Vagina (tissue), 2 donors: ENCODE data around the gene TPCN2. TPM values are rescaled to one million over a fixed set of nuclear protein-coding genes. Genes with fewer than 3 reads are reported as not detected.
A peak's percentile ranks its signal among the peaks of the same experiment; 100 is the strongest.
"Not testable (repeated sequence)": the region's sequence is repeated elsewhere in the genome, so short reads cannot be mapped to it uniquely, and the experiment has no call there.

Experiments
- DNase-seq, 2 donors: peaks; one replicate each; pipeline ENCODE4 v3.0.0-alpha.2; 2017; ENCODE audit errors: extremely low spot score in 2 of 2
- H3K27ac ChIP-seq: fragments of 200-600 bp; sonication (generic); one replicate; pipeline ENCODE4 v1.5.1; 2019
- H3K27me3 ChIP-seq: fragments of 200-600 bp; sonication (generic); one replicate; pipeline ENCODE4 v1.5.1; 2019
- H3K36me3 ChIP-seq, 2 donors: fragments of 200-600 bp; sonication (generic); one replicate each; pipeline ENCODE4 v1.5.1; 2017 to 2019
- H3K4me1 ChIP-seq: fragments of 200-600 bp; sonication (generic); one replicate; pipeline ENCODE4 v1.5.1; 2019
- H3K4me3 ChIP-seq, 2 donors: fragments of 200-600 bp; sonication (generic); 1 replicate in 1 of 2; 2 replicates in 1 of 2; pipeline ENCODE4 v1.5.1; 2016 to 2019
- H3K9me3 ChIP-seq: fragments of 200-600 bp; sonication (generic); one replicate; pipeline ENCODE4 v1.5.1; 2019
- CTCF ChIP-seq, 3 experiments: fragments of 450-650 bp in 2 of 3; fragments of 200-600 bp in 1 of 3; sonication (generic) in 1 of 3; IDR thresholded peaks; one replicate each; pipeline ENCODE4 v1.5.1; 2017 to 2019; ENCODE audit warnings: antibody characterized with exemption in 3 of 3, mild to moderate bottlenecking in 2 of 3, moderate library complexity in 2 of 3
- POLR2A ChIP-seq, 2 donors: fragments of 450-650 bp; IDR thresholded peaks; one replicate each; pipeline ENCODE4 v1.6.1; 2017; ENCODE audit warnings: antibody characterized with exemption in 2 of 2, mild to moderate bottlenecking in 2 of 2, moderate library complexity in 2 of 2
- POLR2AphosphoS5 ChIP-seq, 2 donors: sonication (generic); formaldehyde crosslinking; IDR thresholded peaks; one replicate each; pipeline ENCODE4 v1.9.0; 2017; ENCODE audit warnings: antibody characterized with exemption in 2 of 2, mild to moderate bottlenecking in 2 of 2, low read depth in 1 of 2; ENCODE audit not compliant: insufficient read depth in 1 of 2
- intact Hi-C: fragments of 100-400 bp; cut with DNase I; formaldehyde crosslinking; loops from one replicate; pipeline ENCODE4 v1.15.1; 2023
- total RNA-seq: library from RNA; depleted of rRNA; stranded (reverse); fragments of >200 nt; gene quantifications from one replicate; pipeline ENCODE4 v1.2.3, GENCODE V29; 2016

The TPCN2 gene
- total RNA-seq, 1 donor from 2014 or later, result 21.1 TPM

GRCh38 chr11:69075421-69076128 is 26.8 kb downstream of the TPCN2 start:
- Histone ChIP-seq H3K27ac (peak overlapping the region; percentile 95), H3K4me3 (no peak overlapping the region), H3K4me1 (peaks cover 20% of the 10 kb centered on the region), H3K27me3 (no peaks in the 10 kb centered on the region), H3K36me3 (peaks cover 0 to 44% of the 10 kb centered on the region in 2 donors), H3K9me3 (no peaks in the 10 kb centered on the region)
- peak in 1 of 2 donors; percentile 6 for TF ChIP-seq POLR2A (IDR thresholded peaks at IDR 0.05)
- TF ChIP-seq CTCF (IDR thresholded peaks at IDR 0.05), result no peak
- peak; percentile 80 to 91 for TF ChIP-seq POLR2AphosphoS5 (IDR thresholded peaks at IDR 0.05; ENCODE audit: insufficient read depth in 1 of 2, low read depth in 1 of 2)
- peak in 1 of 2 donors; percentile 97 for DNase-seq
- intact Hi-C loops, result no loop called here

GRCh38 chr11:69076129-69076791 is 27.5 kb downstream of the TPCN2 start:
- Histone ChIP-seq H3K4me3 (no peak overlapping the region), H3K4me1 (peaks cover 20% of the 10 kb centered on the region), H3K27me3 (no peaks in the 10 kb centered on the region), H3K9me3 (no peaks in the 10 kb centered on the region), H3K36me3 (peaks cover 0 to 37% of the 10 kb centered on the region in 2 donors), H3K27ac (peak overlapping the region; percentile 95)
- intact Hi-C loops, result no loop called here
- TF ChIP-seq CTCF (IDR thresholded peaks at IDR 0.05) (no peak), POLR2AphosphoS5 (IDR thresholded peaks at IDR 0.05; ENCODE audit: insufficient read depth in 1 of 2, low read depth in 1 of 2) (no peak), POLR2A (IDR thresholded peaks at IDR 0.05) (no peak)
- no peak for DNase-seq

GRCh38 chr11:69076977-69077376 is 28.2 kb downstream of the TPCN2 start:
- H3K27me3 ChIP-seq, H3K4me3 ChIP-seq, DNase-seq, intact Hi-C loops, H3K27ac ChIP-seq, H3K9me3 ChIP-seq: not testable (repeated sequence)
- Histone ChIP-seq H3K4me1 (peaks cover 20% of the 10 kb centered on the region), H3K36me3 (peaks cover 0 to 38% of the 10 kb centered on the region in 2 donors)

GRCh38 chr11:69078508-69078907 is 29.8 kb downstream of the TPCN2 start:
- Histone ChIP-seq H3K27me3 (no peaks in the 10 kb centered on the region), H3K9me3 (no peaks in the 10 kb centered on the region), H3K4me3 (no peak overlapping the region), H3K27ac (no peak overlapping the region), H3K36me3 (peaks cover 0 to 36% of the 10 kb centered on the region in 2 donors), H3K4me1 (peaks cover 20% of the 10 kb centered on the region)
- no peak for TF ChIP-seq CTCF (IDR thresholded peaks at IDR 0.05)
- DNase-seq, result no peak
- intact Hi-C loops, result no loop called here

GRCh38 chr11:69078930-69079605 is 30.3 kb downstream of the TPCN2 start:
- no peak overlapping the region for H3K4me3 ChIP-seq
- H3K9me3 ChIP-seq, result no peaks in the 10 kb centered on the region
- peaks cover 0 to 38% of the 10 kb centered on the region in 2 donors for H3K36me3 ChIP-seq
- H3K27ac ChIP-seq, result no peak overlapping the region
- intact Hi-C loops, result no loop called here
- DNase-seq, result no peak
- TF ChIP-seq POLR2A (IDR thresholded peaks at IDR 0.05), result no peak
- TF ChIP-seq CTCF (IDR thresholded peaks at IDR 0.05), result no peak
- TF ChIP-seq POLR2AphosphoS5 (IDR thresholded peaks at IDR 0.05; ENCODE audit: insufficient read depth in 1 of 2, low read depth in 1 of 2), result no peak
- no peaks in the 10 kb centered on the region for H3K27me3 ChIP-seq
- H3K4me1 ChIP-seq, result peaks cover 20% of the 10 kb centered on the region
